ENCODE measurements around the gene SDK2. TPM values are rescaled to one million over a fixed set of nuclear protein-coding genes. Genes with fewer than 3 reads are reported as not detected.

SDK2 gene
- total RNA-seq, 1 donor from 2014 or later: 11.2 TPM

- FAIRE-seq (no peak), DNase-seq (ENCODE audit: low read depth) (no peak)
- H3K9me3 ChIP-seq (ENCODE audit: insufficient read depth, low read depth, low read length): no peaks in the 10 kb centered on the region
- H2AFZ ChIP-seq (ENCODE audit: low read depth, low read length): no peak overlapping the region
- Mint-ChIP-seq H3K9me3 (ENCODE audit: unreplicated experiment) (no peaks in the 10 kb centered on the region), H3K4me3 (ENCODE audit: unreplicated experiment) (no peak overlapping the region), H3K27me3 (ENCODE audit: low read depth, unreplicated experiment) (peaks cover 3% of the 10 kb centered on the region), H3K27ac (ENCODE audit: unreplicated experiment) (no peak overlapping the region), H3K36me3 (ENCODE audit: low read depth, unreplicated experiment) (peaks cover 4% of the 10 kb centered on the region), H3K4me1 (ENCODE audit: low read depth, unreplicated experiment) (peaks cover 24% of the 10 kb centered on the region)
- no peaks in the 10 kb centered on the region for H4K20me1 ChIP-seq (ENCODE audit: insufficient read depth, low read length)
- H3K4me1 ChIP-seq (ENCODE audit: insufficient read depth, low read length): no peaks in the 10 kb centered on the region
- H3K79me2 ChIP-seq (ENCODE audit: insufficient read depth, low read length): no peaks in the 10 kb centered on the region
- H3K9ac ChIP-seq (ENCODE audit: low read length): no peak overlapping the region
- no peaks in the 10 kb centered on the region for H3K27me3 ChIP-seq (ENCODE audit: insufficient read depth, low read length)
- H3K36me3 ChIP-seq (ENCODE audit: insufficient read depth, low read length): no peaks in the 10 kb centered on the region
- H3K4me2 ChIP-seq (ENCODE audit: low read length): no peak overlapping the region
- no peak overlapping the region for H3K27ac ChIP-seq (ENCODE audit: low read depth, low read length)
- no peak overlapping the region for H3K4me3 ChIP-seq (ENCODE audit: insufficient read depth, low read depth, low read length)
- TF ChIP-seq EZH2 (IDR thresholded peaks at IDR 0.05; ENCODE audit: insufficient read depth, low read length) (no peak), CTCF (IDR thresholded peaks at IDR 0.05; ENCODE audit: insufficient read depth, low read depth, low read length) (no peak)
These were observed 23.8 kb downstream of the SDK2 start for GRCh38 chr17:73620414-73620813.

- Mint-ChIP-seq H3K9me3 (ENCODE audit: unreplicated experiment) (no peaks in the 10 kb centered on the region), H3K36me3 (ENCODE audit: low read depth, unreplicated experiment) (peaks cover 2% of the 10 kb centered on the region), H3K4me3 (ENCODE audit: unreplicated experiment) (no peak overlapping the region), H3K27ac (ENCODE audit: unreplicated experiment) (no peak overlapping the region), H3K27me3 (ENCODE audit: low read depth, unreplicated experiment) (peaks cover 3% of the 10 kb centered on the region), H3K4me1 (ENCODE audit: low read depth, unreplicated experiment) (peaks cover 33% of the 10 kb centered on the region)
- no peaks in the 10 kb centered on the region for H4K20me1 ChIP-seq (ENCODE audit: insufficient read depth, low read length)
- H3K79me2 ChIP-seq (ENCODE audit: insufficient read depth, low read length): no peaks in the 10 kb centered on the region
- FAIRE-seq: no peak
- H3K36me3 ChIP-seq (ENCODE audit: insufficient read depth, low read length): no peaks in the 10 kb centered on the region
- H3K9me3 ChIP-seq (ENCODE audit: insufficient read depth, low read depth, low read length): no peaks in the 10 kb centered on the region
- H3K4me1 ChIP-seq (ENCODE audit: insufficient read depth, low read length): no peaks in the 10 kb centered on the region
- H3K27me3 ChIP-seq (ENCODE audit: insufficient read depth, low read length): no peaks in the 10 kb centered on the region
- H3K9ac ChIP-seq (ENCODE audit: low read length): no peak overlapping the region
- TF ChIP-seq EZH2 (IDR thresholded peaks at IDR 0.05; ENCODE audit: insufficient read depth, low read length) (no peak), CTCF (IDR thresholded peaks at IDR 0.05; ENCODE audit: insufficient read depth, low read depth, low read length) (no peak)
- DNase-seq (ENCODE audit: low read depth): no peak
- H3K4me3 ChIP-seq (ENCODE audit: insufficient read depth, low read depth, low read length): no peak overlapping the region
- no peak overlapping the region for H3K4me2 ChIP-seq (ENCODE audit: low read length)
- no peak overlapping the region for H3K27ac ChIP-seq (ENCODE audit: low read depth, low read length)
- H2AFZ ChIP-seq (ENCODE audit: low read depth, low read length): no peak overlapping the region
These were observed 26.7 kb downstream of the SDK2 start for GRCh38 chr17:73617501-73617900.

- TF ChIP-seq CTCF (IDR thresholded peaks at IDR 0.05; ENCODE audit: insufficient read depth, low read depth, low read length) (no peak), EZH2 (IDR thresholded peaks at IDR 0.05; ENCODE audit: insufficient read depth, low read length) (no peak)
- H3K27me3 Mint-ChIP-seq (ENCODE audit: low read depth, unreplicated experiment): peaks cover 3% of the 10 kb centered on the region
- H3K36me3 Mint-ChIP-seq (ENCODE audit: low read depth, unreplicated experiment): peaks cover 2% of the 10 kb centered on the region
- H3K9ac ChIP-seq (ENCODE audit: low read length): no peak overlapping the region
- H3K36me3 ChIP-seq (ENCODE audit: insufficient read depth, low read length): no peaks in the 10 kb centered on the region
- no peak overlapping the region for H3K4me3 ChIP-seq (ENCODE audit: insufficient read depth, low read depth, low read length)
- H3K4me2 ChIP-seq (ENCODE audit: low read length): no peak overlapping the region
- H3K27ac ChIP-seq (ENCODE audit: low read depth, low read length): no peak overlapping the region
- FAIRE-seq (no peak), DNase-seq (ENCODE audit: low read depth) (no peak)
- no peaks in the 10 kb centered on the region for H3K79me2 ChIP-seq (ENCODE audit: insufficient read depth, low read length)
- H4K20me1 ChIP-seq (ENCODE audit: insufficient read depth, low read length): no peaks in the 10 kb centered on the region
- peak overlapping the region; percentile 37 for H3K27ac Mint-ChIP-seq (ENCODE audit: unreplicated experiment)
- no peaks in the 10 kb centered on the region for H3K4me1 ChIP-seq (ENCODE audit: insufficient read depth, low read length)
- H3K4me3 Mint-ChIP-seq (ENCODE audit: unreplicated experiment): no peak overlapping the region
- H2AFZ ChIP-seq (ENCODE audit: low read depth, low read length): no peak overlapping the region
- no peaks in the 10 kb centered on the region for H3K9me3 Mint-ChIP-seq (ENCODE audit: unreplicated experiment)
- peaks cover 33% of the 10 kb centered on the region for H3K4me1 Mint-ChIP-seq (ENCODE audit: low read depth, unreplicated experiment)
- H3K27me3 ChIP-seq (ENCODE audit: insufficient read depth, low read length): no peaks in the 10 kb centered on the region
- H3K9me3 ChIP-seq (ENCODE audit: insufficient read depth, low read depth, low read length): no peaks in the 10 kb centered on the region
These were observed 27.3 kb downstream of the SDK2 start for GRCh38 chr17:73616873-73617404.
